ENCODE measurements around the gene ZNF554. TPM values are rescaled to one million over a fixed set of nuclear protein-coding genes. Genes with fewer than 3 reads are reported as not detected.

The ZNF554 gene
- total and polyA plus RNA-seq, 8 donors, result 2.1 to 9.0 (median 8.3) TPM

- no peak for TF ChIP-seq CTCF (IDR thresholded peaks at IDR 0.05)
- Histone ChIP-seq H3K4me1 (no peaks in the 10 kb centered on the region), H3K9me3 (peaks cover 0 to 45% of the 10 kb centered on the region in 2 donors), H3K27ac (no peak overlapping the region), H3K4me3 (no peak overlapping the region), H3K36me3 (peaks cover 0 to 20% of the 10 kb centered on the region in 2 donors), H3K27me3 (no peaks in the 10 kb centered on the region)
- intact Hi-C loops (cut with DNase I), result no loop called here
- no peak for ATAC-seq
- DNase-seq, result no peak
These were observed 8.3 kb downstream of the ZNF554 start for GRCh38 chr19:2827840-2828489.

GRCh38 chr19:2834294-2834871 lies 14.7 kb downstream of the ZNF554 start:
- no peak for DNase-seq
- Histone ChIP-seq H3K27me3 (no peaks in the 10 kb centered on the region), H3K4me3 (no peak overlapping the region), H3K9me3 (peaks cover 0 to 94% of the 10 kb centered on the region in 2 donors), H3K27ac (no peak overlapping the region), H3K36me3 (peaks cover 0 to 28% of the 10 kb centered on the region in 2 donors), H3K4me1 (no peaks in the 10 kb centered on the region)
- intact Hi-C loops (cut with DNase I), result no loop called here
- no peak for TF ChIP-seq CTCF (IDR thresholded peaks at IDR 0.05)
- ATAC-seq, result no peak

- Histone ChIP-seq H3K27me3 (no peaks in the 10 kb centered on the region), H3K36me3 (peaks cover 0 to 24% of the 10 kb centered on the region in 2 donors), H3K9me3 (peaks cover 0 to 72% of the 10 kb centered on the region in 2 donors), H3K4me3 (no peak overlapping the region), H3K27ac (no peak overlapping the region), H3K4me1 (peaks cover 4 to 12% of the 10 kb centered on the region in 2 donors)
- ATAC-seq (no peak), DNase-seq (no peak)
- intact Hi-C loops (cut with DNase I), result no loop called here
- TF ChIP-seq CTCF (IDR thresholded peaks at IDR 0.05), result no peak
These were observed 17.8 kb downstream of the ZNF554 start for GRCh38 chr19:2837430-2837829.

- peak; percentile 96 to 99 (median 99) for DNase-seq
- intact Hi-C loops (cut with DNase I), result no loop called here
- no peaks in the 10 kb centered on the region for H3K27me3 ChIP-seq
- H3K4me3 ChIP-seq, result peak within 1 kb of the TSS; percentile 72 to 74
- peaks cover 0 to 40% of the 10 kb centered on the region in 2 donors for H3K9me3 ChIP-seq
- peaks cover 6 to 19% of the 10 kb centered on the region in 2 donors for H3K4me1 ChIP-seq
- H3K27ac ChIP-seq, result peak within 1 kb of the TSS; percentile 90 to 95
- peaks cover 0 to 11% of the 10 kb centered on the region in 2 donors for H3K36me3 ChIP-seq
- peak; percentile 49 to 63 for TF ChIP-seq CTCF (IDR thresholded peaks at IDR 0.05)
- ATAC-seq, result peak; percentile 99
These were observed 21.4 kb downstream of the ZNF554 start, which contains the start of gene ZNF555 for GRCh38 chr19:2840794-2841791. Gene ZNF555 (plus strand): TSS chr19:2841475. CDS start chr19:2841573, 98 bp downstream.

Measured in left lung (tissue), 10 donors.